Body of pancreas (tissue), 4 donors: Measurements from ENCODE around the gene EOGT.
A peak's percentile ranks its signal among the peaks of the same experiment; 100 is the strongest.

Source experiments
- POLR2A ChIP-seq, 3 donors: fragments of 450-650 bp; IDR thresholded peaks; one replicate each; pipeline ENCODE4 v1.6.1; 2016; ENCODE audit warnings: antibody characterized with exemption in 3 of 3, mild to moderate bottlenecking in 2 of 3
- TF ChIP-seq, protein P1 (sequence below), 7 experiments: fragments of 450-650 bp in 4 of 7; fragments of 200-600 bp in 3 of 7; sonication (generic) in 3 of 7; IDR thresholded peaks; one replicate each; pipeline ENCODE4 v1.5.1; 2016 to 2019; ENCODE audit warnings: antibody characterized with exemption in 7 of 7

DNA sequence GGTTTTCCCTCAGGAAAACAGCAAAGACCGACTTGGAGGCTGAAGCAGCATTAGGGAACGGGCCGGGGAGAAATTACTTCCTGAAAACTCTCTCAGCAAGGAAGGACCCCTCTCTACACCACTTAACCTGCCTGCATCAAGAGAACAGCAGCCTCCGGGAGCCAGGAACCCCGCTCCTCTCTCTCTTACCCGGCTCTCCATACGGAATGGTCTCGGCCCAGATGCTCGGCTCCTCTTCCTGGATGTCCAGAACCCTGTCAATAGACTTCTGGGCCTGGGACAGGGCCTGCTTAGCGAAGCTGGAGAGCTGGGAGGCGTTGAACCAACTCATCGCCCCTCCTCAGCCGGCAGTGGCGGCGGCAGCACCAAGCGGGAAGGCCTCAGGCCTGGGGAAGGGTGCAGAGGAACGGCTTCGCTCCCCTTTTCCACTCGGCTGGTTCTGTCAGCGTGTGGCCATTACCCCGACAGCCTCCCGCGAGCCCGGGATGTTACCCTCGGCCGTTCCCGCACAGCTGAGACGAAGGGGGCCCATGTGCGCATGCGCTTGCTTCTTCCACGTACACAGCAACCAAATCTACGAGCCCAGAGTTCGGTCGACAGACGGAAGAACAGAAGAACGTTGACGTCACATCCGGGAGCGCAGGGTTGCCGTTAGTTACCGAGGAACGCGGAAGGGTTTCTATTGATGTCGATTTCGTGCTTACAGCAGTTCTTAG lies 38.4 kb upstream of the EOGT start, which contains the start of gene TMF1:
- TF ChIP-seq, protein P1, sequence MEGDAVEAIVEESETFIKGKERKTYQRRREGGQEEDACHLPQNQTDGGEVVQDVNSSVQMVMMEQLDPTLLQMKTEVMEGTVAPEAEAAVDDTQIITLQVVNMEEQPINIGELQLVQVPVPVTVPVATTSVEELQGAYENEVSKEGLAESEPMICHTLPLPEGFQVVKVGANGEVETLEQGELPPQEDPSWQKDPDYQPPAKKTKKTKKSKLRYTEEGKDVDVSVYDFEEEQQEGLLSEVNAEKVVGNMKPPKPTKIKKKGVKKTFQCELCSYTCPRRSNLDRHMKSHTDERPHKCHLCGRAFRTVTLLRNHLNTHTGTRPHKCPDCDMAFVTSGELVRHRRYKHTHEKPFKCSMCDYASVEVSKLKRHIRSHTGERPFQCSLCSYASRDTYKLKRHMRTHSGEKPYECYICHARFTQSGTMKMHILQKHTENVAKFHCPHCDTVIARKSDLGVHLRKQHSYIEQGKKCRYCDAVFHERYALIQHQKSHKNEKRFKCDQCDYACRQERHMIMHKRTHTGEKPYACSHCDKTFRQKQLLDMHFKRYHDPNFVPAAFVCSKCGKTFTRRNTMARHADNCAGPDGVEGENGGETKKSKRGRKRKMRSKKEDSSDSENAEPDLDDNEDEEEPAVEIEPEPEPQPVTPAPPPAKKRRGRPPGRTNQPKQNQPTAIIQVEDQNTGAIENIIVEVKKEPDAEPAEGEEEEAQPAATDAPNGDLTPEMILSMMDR (IDR thresholded peaks at IDR 0.05) = no peak
- peak; percentile 65 to 94 (median 93) for TF ChIP-seq POLR2A (IDR thresholded peaks at IDR 0.05)
